ENCODE data around the gene HERC5. TPM values are rescaled to one million over a fixed set of nuclear protein-coding genes. Genes with fewer than 3 reads are reported as not detected.

Gene HERC5
- total RNA-seq, 4 donors from 2014 or later: 8.1 to 9.7 (median 8.7) TPM

GRCh38 chr4:88528861-88529260 is 71.9 kb downstream of the HERC5 start:
- Histone ChIP-seq H3K27ac (no peak overlapping the region), H3K9me3 (no peaks in the 10 kb centered on the region), H3K4me3 (replicated peaks in 1 of 3) (no peak overlapping the region), H3K36me3 (no peaks in the 10 kb centered on the region), H3K4me1 (peaks cover 8 to 11% of the 10 kb centered on the region in 2 donors), H3K27me3 (no peaks in the 10 kb centered on the region)
- DNase-seq: no peak
- no peak for TF ChIP-seq POLR2A (IDR thresholded peaks at IDR 0.05)
- TF ChIP-seq CTCF (IDR thresholded peaks at IDR 0.05): no peak
- WGBS, 2 donors: 90 to 92% methylated on average over 3 of the region's 3 CpGs
- intact Hi-C loops (cut with DNase I): loop anchor here (5.0 kb wide), 1 partner anchor 133 kb away; no protein-coding TSS in a partner anchor

GRCh38 chr4:88531549-88531948 is 74.6 kb downstream of the HERC5 start:
- H3K36me3 ChIP-seq: no peaks in the 10 kb centered on the region
- DNase-seq: no peak
- WGBS, 2 donors: 74 to 77% methylated on average over 3 of the region's 3 CpGs
- H3K9me3 ChIP-seq: no peaks in the 10 kb centered on the region
- TF ChIP-seq POLR2A (IDR thresholded peaks at IDR 0.05): no peak
- no peak for TF ChIP-seq CTCF (IDR thresholded peaks at IDR 0.05)
- intact Hi-C loops (cut with DNase I): loop anchor here (10.0 kb wide), 1 partner anchor 493 kb away; no protein-coding TSS in a partner anchor
- no peak overlapping the region for H3K27ac ChIP-seq
- no peaks in the 10 kb centered on the region for H3K27me3 ChIP-seq
- peaks cover 0 to under 1% of the 10 kb centered on the region in 2 donors for H3K4me1 ChIP-seq
- no peak overlapping the region for H3K4me3 ChIP-seq (replicated peaks in 1 of 3)

- no peaks in the 10 kb centered on the region for H3K4me1 ChIP-seq
- intact Hi-C loops (cut with DNase I): loop anchor here (10.0 kb wide), 1 partner anchor 492 kb away; no protein-coding TSS in a partner anchor
Observed at GRCh38 chr4:88533088-88533790, 76.3 kb downstream of the HERC5 start.

GRCh38 chr4:88533937-88534750 is 77.2 kb downstream of the HERC5 start:
- no peak overlapping the region for H3K27ac ChIP-seq
- H3K9me3 ChIP-seq: no peaks in the 10 kb centered on the region
- TF ChIP-seq POLR2A (IDR thresholded peaks at IDR 0.05) (no peak), CTCF (IDR thresholded peaks at IDR 0.05) (no peak)
- H3K4me3 ChIP-seq (replicated peaks in 1 of 3): no peak overlapping the region
- intact Hi-C loops (cut with DNase I): loop anchor here (10.0 kb wide), 1 partner anchor 491 kb away; no protein-coding TSS in a partner anchor
- no peak for DNase-seq
- no peaks in the 10 kb centered on the region for H3K27me3 ChIP-seq
- WGBS, 2 donors: 52 to 71% methylated on average over 4 of the region's 4 CpGs
- peaks cover 0 to 2% of the 10 kb centered on the region in 2 donors for H3K4me1 ChIP-seq
- no peaks in the 10 kb centered on the region for H3K36me3 ChIP-seq

More at GRCh38 chr4:88533088-88533790, 76.3 kb downstream of the HERC5 start:
- Histone ChIP-seq H3K36me3 (no peaks in the 10 kb centered on the region), H3K27ac (no peak overlapping the region), H3K9me3 (no peaks in the 10 kb centered on the region), H3K27me3 (no peaks in the 10 kb centered on the region), H3K4me3 (replicated peaks in 1 of 3) (no peak overlapping the region)
- 80 to 81% methylated on average over 6 of the region's 6 CpGs for WGBS, 2 donors
- DNase-seq: no peak
- TF ChIP-seq POLR2A (IDR thresholded peaks at IDR 0.05) (no peak), CTCF (IDR thresholded peaks at IDR 0.05) (no peak)
